DOHH2 (cell line): ENCODE data around the gene PAEP.

Source experiments
- EZH2phosphoT487 ChIP-seq: fragments of 200-600 bp; sonication (generic); IDR thresholded peaks from 2 replicates; pipeline ENCODE4 v1.6.1; 2017; ENCODE audit warnings: borderline replicate concordance, mild to moderate bottlenecking, antibody characterized with exemption, low read length, moderate library complexity, mixed read lengths
- TF ChIP-seq, protein P1 (sequence below): fragments of 200-600 bp; sonication (generic); IDR thresholded peaks from one replicate; pipeline ENCODE4 v1.5.1; 2014; ENCODE audit warnings: antibody characterized with exemption, mild to moderate bottlenecking, low read depth, low read length; ENCODE audit not compliant: poor library complexity, severe bottlenecking

GRCh38 chr9:135607401-135608293 is 46.1 kb downstream of the PAEP start:
- TF ChIP-seq, protein P1, sequence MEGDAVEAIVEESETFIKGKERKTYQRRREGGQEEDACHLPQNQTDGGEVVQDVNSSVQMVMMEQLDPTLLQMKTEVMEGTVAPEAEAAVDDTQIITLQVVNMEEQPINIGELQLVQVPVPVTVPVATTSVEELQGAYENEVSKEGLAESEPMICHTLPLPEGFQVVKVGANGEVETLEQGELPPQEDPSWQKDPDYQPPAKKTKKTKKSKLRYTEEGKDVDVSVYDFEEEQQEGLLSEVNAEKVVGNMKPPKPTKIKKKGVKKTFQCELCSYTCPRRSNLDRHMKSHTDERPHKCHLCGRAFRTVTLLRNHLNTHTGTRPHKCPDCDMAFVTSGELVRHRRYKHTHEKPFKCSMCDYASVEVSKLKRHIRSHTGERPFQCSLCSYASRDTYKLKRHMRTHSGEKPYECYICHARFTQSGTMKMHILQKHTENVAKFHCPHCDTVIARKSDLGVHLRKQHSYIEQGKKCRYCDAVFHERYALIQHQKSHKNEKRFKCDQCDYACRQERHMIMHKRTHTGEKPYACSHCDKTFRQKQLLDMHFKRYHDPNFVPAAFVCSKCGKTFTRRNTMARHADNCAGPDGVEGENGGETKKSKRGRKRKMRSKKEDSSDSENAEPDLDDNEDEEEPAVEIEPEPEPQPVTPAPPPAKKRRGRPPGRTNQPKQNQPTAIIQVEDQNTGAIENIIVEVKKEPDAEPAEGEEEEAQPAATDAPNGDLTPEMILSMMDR: no peak
- TF ChIP-seq EZH2phosphoT487: no peak
